GM19397 (cell line): Measurements from ENCODE around the gene HRCT1.
"Not testable (repeated sequence)": the region's sequence is repeated elsewhere in the genome, so short reads cannot be mapped to it uniquely, and the experiment has no call there.

ENCODE experiments used
- ATAC-seq: cut with Tn5 transposase; IDR thresholded peaks from one replicate; pipeline ENCODE4 v1.9.1; 2021; ENCODE audit warnings: mild to moderate bottlenecking, moderate library complexity; ENCODE audit not compliant: unreplicated experiment

Gene HRCT1

DNA sequence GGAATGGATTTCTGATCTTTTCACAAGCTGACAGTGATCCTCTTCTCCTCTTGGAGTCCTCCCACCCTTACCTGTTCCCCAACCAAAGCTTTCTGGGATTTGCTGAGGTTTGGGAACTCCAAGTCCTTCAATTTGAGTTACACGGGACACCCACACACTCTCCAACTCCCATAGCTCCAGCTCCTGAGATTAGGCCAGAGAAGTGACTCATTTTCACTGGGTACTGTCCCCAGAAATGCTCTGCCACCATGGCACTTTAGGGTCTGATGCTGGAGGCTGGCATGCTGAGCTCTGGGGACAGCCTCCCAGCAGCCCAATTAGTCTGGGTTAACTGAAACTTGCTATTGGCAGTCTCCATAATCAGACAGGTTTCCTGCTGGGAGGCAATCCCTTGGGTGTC is 14.0 kb upstream of the HRCT1 start:
- ATAC-seq, result no peak

- no peak for ATAC-seq
Observed at GRCh38 chr9:35896570-35896969, 9.4 kb upstream of the HRCT1 start.

DNA sequence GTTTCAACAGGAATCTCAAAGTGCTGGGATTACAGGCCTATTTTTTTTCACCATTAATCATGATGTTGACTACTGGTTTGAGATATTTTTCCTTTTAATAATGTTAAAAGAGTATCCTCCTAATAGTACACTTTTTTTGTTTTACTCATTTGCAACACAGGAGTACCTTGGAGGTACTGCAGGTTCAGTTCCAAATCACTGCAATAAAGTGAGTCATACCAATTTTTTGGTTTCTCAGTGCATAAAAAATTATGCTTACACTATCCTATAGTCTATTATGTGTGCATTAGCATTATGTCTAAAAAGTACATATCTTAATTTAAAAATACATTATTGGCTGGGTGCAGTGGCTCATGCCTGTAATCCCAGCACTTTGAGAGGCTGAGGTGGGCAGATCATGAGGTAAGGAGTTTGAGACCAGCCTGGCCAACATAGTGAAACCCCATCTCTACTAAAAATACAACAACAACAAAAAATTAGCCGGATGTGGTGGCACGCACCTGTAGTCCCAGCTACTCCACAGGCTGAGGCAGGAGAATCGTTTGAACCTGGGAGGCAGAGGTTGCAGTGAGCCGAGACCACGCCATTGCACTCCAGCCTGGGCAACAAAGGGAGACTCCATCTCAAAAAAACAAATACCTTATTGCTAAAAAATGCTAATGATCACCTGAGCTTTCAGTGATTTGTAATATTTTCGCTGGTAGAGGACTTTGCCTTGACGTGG is 8.5 kb upstream of the HRCT1 start:
- not testable (repeated sequence) for ATAC-seq

DNA sequence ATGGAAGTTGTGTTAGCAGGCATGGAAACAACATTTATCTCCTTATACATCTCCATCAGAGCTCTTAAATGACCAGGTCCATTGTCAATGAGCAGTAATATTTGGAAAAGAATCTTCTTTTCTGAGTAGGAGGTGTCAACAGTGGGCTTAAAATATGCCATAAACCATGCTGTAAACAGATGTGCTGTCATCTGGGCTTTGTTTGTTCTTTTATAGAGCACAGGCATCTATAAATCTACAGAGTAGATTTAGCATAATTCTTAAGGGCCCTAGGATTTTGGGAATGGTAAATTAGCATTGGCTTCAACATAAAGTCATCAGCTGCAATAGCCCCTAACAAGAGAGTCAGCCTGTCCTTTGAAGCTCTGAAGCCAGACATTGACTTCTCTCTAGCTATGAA is 7.7 kb upstream of the HRCT1 start:
- ATAC-seq, result no peak

DNA sequence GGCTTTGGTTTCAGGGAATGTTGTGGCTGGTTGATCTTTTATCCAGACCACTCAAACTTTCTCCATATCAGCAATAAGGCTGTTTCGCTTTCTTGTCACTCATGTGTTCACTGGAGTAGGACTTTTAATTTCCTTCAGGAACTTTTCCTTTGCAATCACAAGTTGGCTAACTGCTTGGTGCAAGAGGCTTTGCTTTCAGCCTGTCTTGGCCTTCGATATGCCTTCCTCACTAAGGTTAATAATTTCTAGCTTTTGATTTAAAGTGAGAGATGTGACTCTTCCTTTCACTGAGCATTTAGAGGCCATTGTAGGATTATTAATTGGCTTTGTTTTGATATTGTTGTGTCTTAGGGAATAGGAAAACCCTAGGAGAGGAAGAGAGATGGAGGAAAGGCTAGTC is 7.0 kb upstream of the HRCT1 start:
- no peak for ATAC-seq

- no peak for ATAC-seq
Observed at GRCh38 chr9:35903049-35903448, 3.0 kb upstream of the HRCT1 start.

GRCh38 chr9:35904338-35904737 is 1.7 kb upstream of the HRCT1 start:
- no peak for ATAC-seq

GRCh38 chr9:35905051-35905781 is 786 bp upstream of the HRCT1 start:
- ATAC-seq, result no peak

DNA sequence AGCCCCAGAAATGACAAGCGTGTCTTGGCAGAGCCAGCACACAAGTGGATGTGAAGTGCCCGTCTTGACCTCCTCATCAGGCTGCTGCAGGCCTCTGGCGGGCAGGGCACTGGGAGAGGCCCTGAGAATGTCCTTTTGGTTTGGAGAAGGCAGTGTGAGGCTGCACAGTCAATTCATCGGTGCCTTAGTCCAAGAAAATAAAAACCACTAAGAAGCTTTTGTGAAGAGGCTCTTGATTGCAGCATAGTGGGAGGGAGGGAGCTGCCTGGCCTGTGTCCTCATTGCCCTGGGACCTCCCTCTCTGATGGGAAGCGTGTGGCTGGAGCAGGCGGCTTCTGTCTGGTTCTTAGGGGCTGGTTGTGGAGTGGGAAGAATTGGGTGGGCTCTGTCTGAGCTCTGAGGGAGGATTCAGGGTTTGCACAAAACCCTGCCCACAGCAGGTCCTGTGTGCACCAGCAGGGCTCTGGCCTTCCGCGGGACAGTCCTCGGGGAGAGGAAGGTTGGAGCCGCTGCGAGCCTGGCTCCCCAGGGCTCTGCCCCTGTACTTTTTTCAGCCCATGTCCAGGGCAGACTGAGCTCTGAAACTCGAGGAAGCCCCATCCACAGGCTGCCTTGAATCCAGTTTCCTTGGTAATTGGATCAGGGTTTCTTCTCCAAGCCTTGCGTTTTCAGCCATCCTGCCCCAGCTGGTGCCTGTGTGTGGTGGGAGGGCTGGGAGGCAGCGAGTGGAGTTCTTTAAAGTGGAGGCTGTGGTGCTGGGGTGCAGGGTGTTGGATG is 1.1 kb downstream of the HRCT1 start:
- ATAC-seq, result no peak

- ATAC-seq, result no peak
Observed at GRCh38 chr9:35907711-35908503, 1.9 kb downstream of the HRCT1 start.

DNA sequence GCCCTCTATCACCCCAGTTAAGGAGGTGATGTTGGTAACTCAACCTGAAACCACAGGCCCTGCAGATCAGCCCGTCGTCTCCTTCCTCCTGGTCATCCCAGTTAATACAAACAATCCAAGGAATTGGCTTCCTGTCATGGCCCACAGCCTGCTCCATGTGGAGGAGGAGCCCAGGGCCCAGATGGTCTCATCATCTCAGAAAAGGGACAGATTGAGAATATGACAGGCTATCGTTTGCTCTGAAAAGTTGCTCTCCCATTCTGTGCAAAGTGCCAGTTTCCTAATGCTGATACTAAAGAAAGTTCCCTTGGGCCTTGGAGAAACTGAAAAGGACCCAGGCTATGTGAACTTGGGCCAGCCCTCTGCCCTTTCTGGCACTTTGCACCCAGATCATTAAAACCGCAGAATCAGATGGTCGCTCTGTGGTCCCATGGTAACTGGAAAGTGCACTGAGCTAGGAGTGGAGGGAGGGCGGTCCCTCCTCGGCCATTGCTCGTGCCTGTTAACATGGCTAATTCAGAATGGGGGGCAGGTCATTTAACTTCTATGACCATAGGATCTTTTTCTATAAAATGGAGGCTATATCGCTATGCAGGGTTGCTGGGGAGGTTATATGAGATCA is 2.6 kb downstream of the HRCT1 start:
- no peak for ATAC-seq

- ATAC-seq, result no peak
Observed at GRCh38 chr9:35909274-35909673, 3.3 kb downstream of the HRCT1 start, which contains the start of gene SPAAR. SPAAR (plus strand) TSS chr9:35909490; CDS start chr9:35910464, 974 bp downstream.

DNA sequence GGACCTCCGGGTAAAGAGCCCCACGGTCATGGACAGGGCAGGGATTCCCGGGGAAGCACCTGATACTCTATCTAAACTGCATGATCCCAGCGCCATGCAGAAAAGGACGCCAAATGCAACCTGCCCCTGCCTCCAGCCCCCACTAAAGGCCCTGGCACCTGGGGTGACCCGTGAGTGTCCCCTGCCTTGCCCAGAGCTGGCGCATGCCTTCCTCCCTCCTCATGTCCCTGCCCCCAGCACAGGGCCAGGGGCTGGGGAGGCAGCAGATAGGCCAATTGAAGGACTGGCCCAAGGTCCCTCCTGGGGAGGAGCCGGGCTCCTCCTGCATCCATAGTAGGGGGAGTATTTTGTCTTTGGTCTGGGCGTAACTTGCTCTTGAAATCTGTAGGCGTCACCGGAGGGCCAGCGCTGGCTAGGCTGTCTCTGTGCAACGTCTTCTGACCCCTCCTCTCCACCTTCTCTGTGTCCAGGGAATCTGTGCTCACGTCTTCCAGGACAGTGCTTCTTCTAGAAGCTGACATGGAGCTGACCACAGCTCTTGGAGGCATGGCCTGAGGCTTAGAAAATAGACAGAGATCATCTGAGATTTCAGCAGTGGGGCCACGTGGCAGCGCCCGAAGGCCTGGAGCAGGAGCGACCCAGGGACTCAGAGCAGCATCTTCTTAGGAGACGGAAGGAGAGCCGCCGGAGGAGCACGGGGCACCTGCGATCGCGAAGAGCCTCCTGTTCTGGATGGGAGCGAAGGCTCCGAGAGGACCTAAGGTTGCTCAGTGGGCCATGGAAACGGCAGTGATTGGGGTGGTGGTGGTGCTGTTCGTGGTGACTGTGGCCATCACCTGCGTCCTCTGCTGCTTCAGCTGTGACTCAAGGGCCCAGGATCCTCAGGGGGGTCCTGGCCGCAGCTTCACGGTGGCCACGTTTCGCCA is 3.9 kb downstream of the HRCT1 start:
- ATAC-seq, result no peak

DNA sequence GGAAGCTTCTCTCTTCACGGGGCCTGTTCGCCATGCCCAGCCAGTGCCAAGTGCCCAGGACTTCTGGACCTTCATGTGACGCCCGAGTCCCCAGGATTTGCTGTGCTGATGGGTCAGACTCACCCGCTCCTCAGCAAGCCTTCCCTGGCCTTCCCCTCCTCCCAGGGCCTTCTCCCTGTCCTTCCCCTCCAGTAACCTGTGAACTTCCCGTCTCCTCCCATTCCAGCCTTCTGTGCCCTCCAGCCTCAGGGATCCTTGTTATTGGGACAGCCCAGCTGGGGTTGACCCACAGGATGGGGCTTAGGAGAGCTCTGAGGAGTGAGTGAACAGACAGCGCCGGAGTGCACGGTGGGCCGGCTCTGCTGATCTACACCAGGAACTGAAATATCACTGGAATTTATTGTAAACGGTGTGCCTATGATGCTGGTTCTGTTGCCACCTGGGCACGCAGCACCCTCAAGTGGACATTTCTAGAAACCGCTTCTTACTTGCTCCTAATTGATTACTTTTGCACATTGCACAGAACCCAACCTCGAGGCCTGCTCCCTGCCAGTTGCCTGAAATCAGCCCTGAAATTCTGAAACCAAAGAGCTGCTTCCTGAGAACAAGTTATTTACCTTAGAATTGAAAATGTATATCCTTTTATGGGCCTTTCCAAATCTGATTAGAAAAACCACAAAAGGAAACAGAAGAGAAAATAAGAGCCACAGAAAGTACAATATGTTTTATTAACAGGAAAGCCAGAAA is 4.8 kb downstream of the HRCT1 start:
- ATAC-seq, result no peak

DNA sequence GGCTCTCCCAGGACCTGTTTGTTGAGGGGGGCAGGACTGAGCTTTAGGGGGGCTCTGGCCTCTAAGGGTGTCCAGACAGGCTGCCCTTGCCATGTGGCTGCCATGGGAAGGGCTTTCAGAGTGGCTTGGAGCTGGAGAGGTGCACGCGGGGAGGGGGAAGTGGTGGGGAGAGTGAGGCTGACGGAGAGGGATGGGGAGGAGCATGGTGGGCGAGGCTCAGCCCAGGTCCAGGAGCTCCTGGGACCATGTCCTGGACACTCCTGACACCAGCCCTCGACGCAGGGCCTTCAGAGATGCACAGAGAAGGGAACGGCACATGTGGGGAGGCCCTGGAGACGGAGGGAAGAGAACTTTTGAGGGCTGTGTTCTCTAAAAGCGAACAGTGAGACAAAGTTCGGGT is 5.7 kb downstream of the HRCT1 start:
- ATAC-seq, result no peak

- no peak for ATAC-seq
Observed at GRCh38 chr9:35912791-35913400, 6.9 kb downstream of the HRCT1 start.

DNA sequence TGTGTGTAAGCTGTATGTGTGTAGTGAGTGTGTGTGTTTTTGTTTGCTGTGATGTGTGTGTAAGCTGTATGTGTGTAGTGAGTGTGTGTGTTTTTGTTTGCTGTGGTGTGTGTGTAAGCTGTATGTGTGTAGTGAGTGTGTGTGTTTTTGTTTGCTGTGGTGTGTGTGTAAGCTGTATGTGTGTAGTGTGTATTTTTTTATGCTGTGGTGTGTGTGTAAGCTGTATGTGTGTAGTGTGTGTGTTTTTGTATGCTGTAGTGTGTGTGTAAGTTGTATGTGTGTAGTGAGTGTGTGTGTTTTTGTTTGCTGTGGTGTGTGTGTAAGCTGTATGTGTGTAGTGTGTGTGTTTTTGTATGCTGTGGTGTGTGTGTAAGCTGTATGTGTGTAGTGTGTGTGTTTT is 7.4 kb downstream of the HRCT1 start:
- not testable (repeated sequence) for ATAC-seq

DNA sequence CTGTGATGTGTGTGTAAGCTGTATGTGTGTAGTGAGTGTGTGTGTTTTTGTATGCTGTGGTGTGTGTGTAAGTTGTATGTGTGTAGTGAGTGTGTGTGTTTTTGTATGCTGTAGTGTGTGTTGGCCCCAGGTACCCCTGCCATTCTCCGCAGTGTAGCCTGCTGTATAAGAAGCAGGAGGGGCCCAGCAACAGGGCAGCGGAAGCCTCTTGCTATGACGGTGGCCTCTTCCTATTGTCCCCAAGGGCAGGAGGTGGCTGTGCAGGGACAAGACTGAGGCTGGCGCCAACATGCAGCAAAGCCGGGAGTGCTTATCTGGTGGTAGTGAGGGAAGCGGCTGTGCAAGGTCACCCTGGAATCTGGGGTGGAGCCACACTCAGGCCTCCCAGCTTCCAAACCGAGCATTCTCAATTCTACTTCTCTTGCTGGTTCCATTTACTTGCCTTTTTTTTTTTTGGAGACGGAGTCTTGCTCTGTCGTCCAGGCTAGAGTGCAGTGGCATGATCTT is 8.4 kb downstream of the HRCT1 start:
- ATAC-seq, result no peak
